Cardiac fibroblast (primary cell): ENCODE measurements around the gene CDK5R1.

ENCODE experiments used
- DNase-seq, 2 donors: peaks; one replicate each; pipeline versions ENCODE4 v3.0.0 to v3.0.0-alpha.2; 2010; ENCODE audit warnings: low read depth in 2 of 2
- H3K4me3 ChIP-seq, 2 donors: replicated peaks in 1 of 2; 1 replicate in 1 of 2; 2 replicates in 1 of 2; pipeline ENCODE4 v1.5.1; 2011; ENCODE audit warnings: low read depth in 2 of 2, low read length in 2 of 2, mild to moderate bottlenecking in 2 of 2, moderate library complexity in 1 of 2
- CTCF ChIP-seq: IDR thresholded peaks from one replicate; pipeline ENCODE4 v1.5.1; 2011; ENCODE audit warnings: low read depth, mild to moderate bottlenecking, low read length, inconsistent platforms

CDK5R1 gene

GRCh38 chr17:32536736-32537643, 50.2 kb downstream of the CDK5R1 start:
- peak; percentile 75 to 77 for DNase-seq
- H3K4me3 ChIP-seq, result no peak overlapping the region
- no peak for TF ChIP-seq CTCF
